Neural crest cell (in vitro differentiated cells): ENCODE results near the gene MCRIP1. TPM values are rescaled to one million over a fixed set of nuclear protein-coding genes. Genes with fewer than 3 reads are reported as not detected.
A peak's percentile ranks its signal among the peaks of the same experiment; 100 is the strongest.

Source experiments
- DNase-seq: peaks from one replicate; pipeline ENCODE4 v3.0.0; 2021; ENCODE audit warnings: low read depth, mixed read lengths, low spot score
- H3K27ac Mint-ChIP-seq: one replicate; pipeline ENCODE4 v1.8.0; 2021; ENCODE audit warnings: mild to moderate bottlenecking, mixed read lengths; ENCODE audit not compliant: unreplicated experiment
- H3K27me3 Mint-ChIP-seq: 2 replicates; pipeline ENCODE4 v1.8.0; 2021; ENCODE audit warnings: low read depth, mild to moderate bottlenecking, mixed read lengths
- H3K36me3 Mint-ChIP-seq: 2 replicates; pipeline ENCODE4 v1.8.0; 2021; ENCODE audit warnings: low read depth, mild to moderate bottlenecking, mixed read lengths
- H3K4me1 Mint-ChIP-seq: 2 replicates; pipeline ENCODE4 v1.8.0; 2021; ENCODE audit warnings: mixed read lengths
- H3K4me3 Mint-ChIP-seq: one replicate; pipeline ENCODE4 v1.8.0; 2021; ENCODE audit warnings: mild to moderate bottlenecking, mixed read lengths
- H3K9me3 Mint-ChIP-seq: 2 replicates; pipeline ENCODE4 v1.8.0; 2021; ENCODE audit warnings: mixed read lengths
- long read RNA-seq: library from polyadenylated mRNA; unstranded; transcript quantifications from one replicate; pipeline ENCODE4 v2.0.0, GENCODE V29; 2020
- total RNA-seq: library from RNA; stranded (reverse); gene quantifications from 2 replicates; pipeline ENCODE4 v1.2.1, GENCODE V29; 2021
- TF ChIP-seq, protein P1 (sequence below): fragments of 200-600 bp; sonication (generic); conservative IDR thresholded peaks from 2 replicates; pipeline ENCODE4 v1.5.0; 2021; ENCODE audit warnings: antibody characterized with exemption, mild to moderate bottlenecking

MCRIP1 gene, protein sequence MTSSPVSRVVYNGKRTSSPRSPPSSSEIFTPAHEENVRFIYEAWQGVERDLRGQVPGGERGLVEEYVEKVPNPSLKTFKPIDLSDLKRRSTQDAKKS
- total RNA-seq = 189 and 200 TPM in 2 replicates
- long read RNA-seq, partial matches to known transcripts = 1 of 10 reads
- long read RNA-seq, other reads (novel, unspliced or antisense) = 1 of 10 reads

- Mint-ChIP-seq H3K9me3 (no peaks in the 10 kb centered on the region), H3K4me3 (peak within 1 kb of the TSS; percentile 94), H3K27me3 (no peaks in the 10 kb centered on the region), H3K36me3 (peaks cover 1% of the 10 kb centered on the region), H3K27ac (peak within 1 kb of the TSS; percentile 97), H3K4me1 (peaks cover 30% of the 10 kb centered on the region)
- TF ChIP-seq, protein P1, sequence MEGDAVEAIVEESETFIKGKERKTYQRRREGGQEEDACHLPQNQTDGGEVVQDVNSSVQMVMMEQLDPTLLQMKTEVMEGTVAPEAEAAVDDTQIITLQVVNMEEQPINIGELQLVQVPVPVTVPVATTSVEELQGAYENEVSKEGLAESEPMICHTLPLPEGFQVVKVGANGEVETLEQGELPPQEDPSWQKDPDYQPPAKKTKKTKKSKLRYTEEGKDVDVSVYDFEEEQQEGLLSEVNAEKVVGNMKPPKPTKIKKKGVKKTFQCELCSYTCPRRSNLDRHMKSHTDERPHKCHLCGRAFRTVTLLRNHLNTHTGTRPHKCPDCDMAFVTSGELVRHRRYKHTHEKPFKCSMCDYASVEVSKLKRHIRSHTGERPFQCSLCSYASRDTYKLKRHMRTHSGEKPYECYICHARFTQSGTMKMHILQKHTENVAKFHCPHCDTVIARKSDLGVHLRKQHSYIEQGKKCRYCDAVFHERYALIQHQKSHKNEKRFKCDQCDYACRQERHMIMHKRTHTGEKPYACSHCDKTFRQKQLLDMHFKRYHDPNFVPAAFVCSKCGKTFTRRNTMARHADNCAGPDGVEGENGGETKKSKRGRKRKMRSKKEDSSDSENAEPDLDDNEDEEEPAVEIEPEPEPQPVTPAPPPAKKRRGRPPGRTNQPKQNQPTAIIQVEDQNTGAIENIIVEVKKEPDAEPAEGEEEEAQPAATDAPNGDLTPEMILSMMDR = no peak
- DNase-seq = peak; percentile 93
Observed at GRCh38 chr17:81833160-81833920, at the start of gene MCRIP1. TSS of gene MCRIP1 (minus strand) at chr17:81833291. CDS start at chr17:81824506, 8,785 bp downstream.

- Mint-ChIP-seq H3K27ac (no peak overlapping the region), H3K27me3 (no peaks in the 10 kb centered on the region), H3K9me3 (no peaks in the 10 kb centered on the region), H3K4me1 (no peaks in the 10 kb centered on the region), H3K36me3 (peaks cover 17% of the 10 kb centered on the region), H3K4me3 (no peak overlapping the region)
- no peak for DNase-seq
- TF ChIP-seq, protein P1 = no peak
Observed at GRCh38 chr17:81879121-81879520, 46.0 kb upstream of the MCRIP1 start.

- Mint-ChIP-seq H3K36me3 (peaks cover 16% of the 10 kb centered on the region), H3K4me3 (peak overlapping the region; percentile 57), H3K27me3 (no peaks in the 10 kb centered on the region), H3K9me3 (no peaks in the 10 kb centered on the region), H3K27ac (no peak overlapping the region), H3K4me1 (no peaks in the 10 kb centered on the region)
- TF ChIP-seq, protein P1 = no peak
- no peak for DNase-seq
Observed at GRCh38 chr17:81878294-81878693, 45.2 kb upstream of the MCRIP1 start.

DNA sequence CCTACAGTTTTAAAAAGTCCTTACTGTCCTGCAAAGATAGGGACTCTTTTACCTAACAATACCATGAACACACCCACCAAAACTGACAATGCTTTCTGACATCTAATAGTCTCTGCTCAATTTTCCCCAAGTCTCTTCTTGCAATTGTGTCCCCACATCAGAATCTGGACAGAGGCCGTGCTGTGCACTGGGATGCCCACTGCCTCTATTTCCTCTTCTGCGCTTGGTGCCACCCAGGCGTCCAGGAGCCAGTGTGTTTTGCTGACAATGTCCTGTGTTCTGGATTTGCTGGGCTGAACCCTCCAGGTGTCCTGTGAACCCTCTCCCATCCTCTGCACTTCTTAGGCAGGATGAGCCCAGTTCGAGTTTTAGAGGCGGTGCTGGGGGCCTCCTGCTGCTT lies 44.5 kb upstream of the MCRIP1 start:
- DNase-seq = no peak
- Mint-ChIP-seq H3K9me3 (no peaks in the 10 kb centered on the region), H3K27me3 (no peaks in the 10 kb centered on the region), H3K4me3 (peak overlapping the region; percentile 57), H3K27ac (no peak overlapping the region), H3K36me3 (peaks cover 16% of the 10 kb centered on the region), H3K4me1 (peaks cover 5% of the 10 kb centered on the region)
- TF ChIP-seq, protein P1 = no peak

DNA sequence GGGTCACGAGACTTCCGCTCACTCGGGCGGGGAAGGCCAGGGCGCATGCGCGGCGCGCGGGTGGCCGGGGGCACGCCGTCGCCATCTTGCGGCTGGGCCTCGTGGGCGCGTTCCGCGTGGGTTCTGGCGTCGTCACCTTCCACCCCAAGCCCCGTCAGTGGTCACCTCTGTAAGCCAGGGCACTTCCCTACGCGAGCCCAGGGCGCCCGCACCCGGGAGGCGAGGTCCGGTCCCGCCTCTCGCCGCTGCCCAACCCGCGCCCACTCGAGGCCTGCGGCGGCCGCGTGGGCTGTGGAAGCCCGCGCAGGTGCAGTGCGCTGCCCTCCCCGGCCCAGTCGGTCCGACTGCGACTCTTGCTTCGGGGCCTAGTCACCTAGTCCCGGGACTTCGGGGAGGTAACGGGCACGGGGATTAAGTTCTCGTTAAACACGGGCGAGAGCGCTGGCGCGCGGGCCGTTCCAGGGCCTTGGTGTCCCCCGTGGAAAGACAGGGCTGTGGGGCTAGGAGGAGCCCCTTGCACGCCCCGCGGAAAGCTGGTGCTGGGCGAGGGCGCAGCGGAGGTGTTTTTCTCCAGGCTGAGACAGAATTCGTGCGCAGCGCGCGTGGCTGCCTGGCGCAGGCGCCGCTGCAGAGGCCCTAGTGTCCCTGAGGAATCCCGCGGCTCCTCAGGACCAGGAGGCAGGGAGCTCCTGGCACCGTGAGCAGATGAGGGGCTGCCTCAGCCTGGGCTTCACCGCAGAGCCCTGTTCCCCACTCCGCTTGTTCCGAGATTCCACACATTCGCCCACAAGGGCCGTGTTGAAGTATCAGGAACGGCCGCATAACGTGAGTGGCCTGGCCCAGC lies 38.5 kb upstream of the MCRIP1 start:
- peak overlapping the region; percentile 91 for H3K4me3 Mint-ChIP-seq
- DNase-seq = peak; percentile 88
- no peaks in the 10 kb centered on the region for H3K9me3 Mint-ChIP-seq
- peaks cover 14% of the 10 kb centered on the region for H3K27me3 Mint-ChIP-seq
- TF ChIP-seq, protein P1 = peak; percentile 39
- peaks cover 3% of the 10 kb centered on the region for H3K36me3 Mint-ChIP-seq
- H3K4me1 Mint-ChIP-seq = peaks cover 27% of the 10 kb centered on the region
- peak overlapping the region; percentile 96 for H3K27ac Mint-ChIP-seq
